Peyer's patch (tissue), 4 donors: ENCODE results near the gene PHF23. TPM values are rescaled to one million over a fixed set of nuclear protein-coding genes. Genes with fewer than 3 reads are reported as not detected.
A peak's percentile ranks its signal among the peaks of the same experiment; 100 is the strongest.

Source experiments
- DNase-seq, 3 donors: peaks; one replicate each; pipeline ENCODE4 v3.0.0-alpha.2; 2017 to 2019
- H3K27ac ChIP-seq, 4 donors: fragments of 200-600 bp; sonication (generic); one replicate each; pipeline ENCODE4 v1.5.1; 2016 to 2019
- H3K27me3 ChIP-seq, 2 donors: fragments of 200-600 bp; sonication (generic); one replicate each; pipeline ENCODE4 v1.5.1; 2019
- H3K36me3 ChIP-seq, 3 donors: fragments of 200-600 bp; sonication (generic); one replicate each; pipeline ENCODE4 v1.5.1; 2016 to 2019
- H3K4me1 ChIP-seq, 4 donors: fragments of 200-600 bp; sonication (generic); one replicate each; pipeline ENCODE4 v1.5.1; 2016 to 2019
- H3K4me3 ChIP-seq, 4 donors: fragments of 200-600 bp; sonication (generic); 1 replicate in 3 of 4; 2 replicates in 1 of 4; pipeline ENCODE4 v1.5.1; 2016 to 2019; ENCODE audit warnings: mild to moderate bottlenecking in 1 of 4
- H3K9me3 ChIP-seq, 4 donors: fragments of 200-600 bp; sonication (generic); one replicate each; pipeline ENCODE4 v1.5.1; 2016 to 2019; ENCODE audit warnings: mild to moderate bottlenecking in 1 of 4
- CTCF ChIP-seq, 6 experiments: fragments of 450-650 bp in 4 of 6; fragments of 200-600 bp in 2 of 6; sonication (generic) in 1 of 6; IDR thresholded peaks; one replicate each; pipeline ENCODE4 v1.5.1; 2017 to 2019; ENCODE audit warnings: antibody characterized with exemption in 6 of 6, mild to moderate bottlenecking in 3 of 6, moderate library complexity in 1 of 6
- POLR2A ChIP-seq, 2 donors: fragments of 450-650 bp; IDR thresholded peaks; one replicate each; pipeline ENCODE4 v1.5.1; 2017; ENCODE audit warnings: antibody characterized with exemption in 2 of 2, mild to moderate bottlenecking in 2 of 2, moderate library complexity in 2 of 2
- total RNA-seq, 4 donors: library from RNA; depleted of rRNA; stranded (reverse); fragments of >200 nt; gene quantifications; one replicate each; pipeline ENCODE4 v1.1.0, GENCODE V29; 2016

Gene PHF23
- total RNA-seq, result 10 to 100 TPM; 22.2 to 38.8 (median 35.1) TPM

GRCh38 chr17:7239091-7240027 is at the start of gene PHF23:
PHF23 (minus strand) TSS chr17:7239457; CDS start chr17:7239279, 178 bp downstream.
- Histone ChIP-seq H3K4me3 (peak within 1 kb of the TSS; percentile 94 to 98 (median 95)), H3K4me1 (peaks cover 0 to 49% (median 16%) of the 10 kb centered on the region in 4 donors)

GRCh38 chr17:7285679-7286078 is 46.4 kb upstream of the PHF23 start:
- DNase-seq, result no peak
- no peak overlapping the region for H3K4me3 ChIP-seq
- H3K4me1 ChIP-seq, result peaks cover 2 to 17% (median 16%) of the 10 kb centered on the region in 4 donors
- H3K27me3 ChIP-seq, result no peaks in the 10 kb centered on the region
- no peaks in the 10 kb centered on the region for H3K36me3 ChIP-seq
- H3K9me3 ChIP-seq, result no peaks in the 10 kb centered on the region
- H3K27ac ChIP-seq, result no peak overlapping the region
- TF ChIP-seq POLR2A (IDR thresholded peaks at IDR 0.05) (no peak), CTCF (IDR thresholded peaks at IDR 0.05) (no peak)

More at GRCh38 chr17:7239091-7240027, at the start of gene PHF23:
- Histone ChIP-seq H3K9me3 (no peaks in the 10 kb centered on the region), H3K27me3 (no peaks in the 10 kb centered on the region), H3K36me3 (peaks cover 0 to 40% (median 0%) of the 10 kb centered on the region in 3 donors), H3K27ac (peak within 1 kb of the TSS; percentile 95 to 99 (median 98))
- DNase-seq, result peak; percentile 99
- peak; percentile 40 to 78 for TF ChIP-seq POLR2A (IDR thresholded peaks at IDR 0.05)
- TF ChIP-seq CTCF (IDR thresholded peaks at IDR 0.05), result peak in 4 of 6 experiments; percentile 14 to 45 (median 40)

GRCh38 chr17:7284911-7285310 is 45.7 kb upstream of the PHF23 start:
- no peak for TF ChIP-seq CTCF (IDR thresholded peaks at IDR 0.05)
- no peak for TF ChIP-seq POLR2A (IDR thresholded peaks at IDR 0.05)
- H3K4me1 ChIP-seq, result peaks cover 2 to 25% (median 16%) of the 10 kb centered on the region in 4 donors
- no peaks in the 10 kb centered on the region for H3K36me3 ChIP-seq
- no peak overlapping the region for H3K27ac ChIP-seq
- H3K27me3 ChIP-seq, result no peaks in the 10 kb centered on the region
- no peak overlapping the region for H3K4me3 ChIP-seq
- DNase-seq, result no peak
- H3K9me3 ChIP-seq, result no peaks in the 10 kb centered on the region

GRCh38 chr17:7283471-7284216 is 44.4 kb upstream of the PHF23 start:
- TF ChIP-seq POLR2A (IDR thresholded peaks at IDR 0.05) (no peak), CTCF (IDR thresholded peaks at IDR 0.05) (no peak)
- H3K9me3 ChIP-seq, result no peaks in the 10 kb centered on the region
- H3K4me3 ChIP-seq, result peak overlapping the region in 1 of 4 donors; percentile 61

GRCh38 chr17:7282752-7283321 is 43.6 kb upstream of the PHF23 start:
- DNase-seq, result no peak

More at GRCh38 chr17:7283471-7284216, 44.4 kb upstream of the PHF23 start:
- H3K27ac ChIP-seq, result no peak overlapping the region
- H3K36me3 ChIP-seq, result no peaks in the 10 kb centered on the region
- no peak for DNase-seq
- no peaks in the 10 kb centered on the region for H3K27me3 ChIP-seq
- H3K4me1 ChIP-seq, result peaks cover 2 to 28% (median 16%) of the 10 kb centered on the region in 4 donors

More at GRCh38 chr17:7282752-7283321, 43.6 kb upstream of the PHF23 start:
- H3K36me3 ChIP-seq, result no peaks in the 10 kb centered on the region
- peak overlapping the region in 2 of 4 donors; percentile 49 to 61 for H3K4me3 ChIP-seq
- TF ChIP-seq POLR2A (IDR thresholded peaks at IDR 0.05) (no peak), CTCF (IDR thresholded peaks at IDR 0.05) (peak in 1 of 6 experiments; percentile 5)
- H3K27ac ChIP-seq, result peak overlapping the region in 3 of 4 donors; percentile 60 to 83 (median 61)
- peaks cover 2 to 28% (median 16%) of the 10 kb centered on the region in 4 donors for H3K4me1 ChIP-seq
- no peaks in the 10 kb centered on the region for H3K9me3 ChIP-seq
- H3K27me3 ChIP-seq, result no peaks in the 10 kb centered on the region
